DND-41 (cell line): ENCODE data around the gene RAB30.

Source experiments
- ATAC-seq: fragments of 200-7000 bp; cut with Tn5 transposase; 3 replicates; pipeline ENCODE4 v1.9.1; 2021; ENCODE audit warnings: low read depth; ENCODE audit not compliant: insufficient read depth
- DNase-seq: peaks from one replicate; pipeline ENCODE4 v3.0.0-alpha.2; 2020
- H2AFZ ChIP-seq: 2 replicates; pipeline ENCODE4 v1.6.0; 2012; ENCODE audit warnings: low read depth, low read length
- H3K27ac ChIP-seq: 2 replicates; pipeline ENCODE4 v1.5.1; 2012; ENCODE audit warnings: low read length, inconsistent platforms
- H3K27me3 ChIP-seq: fragments of 200-600 bp; sonication (generic); 2 replicates; pipeline ENCODE4 v1.6.0; 2012; ENCODE audit warnings: low read length, mild to moderate bottlenecking, inconsistent platforms; ENCODE audit not compliant: insufficient read depth, poor library complexity
- H3K36me3 ChIP-seq: 2 replicates; pipeline ENCODE4 v1.5.1; 2012; ENCODE audit warnings: low read length, inconsistent platforms; ENCODE audit not compliant: insufficient read depth
- H3K4me1 ChIP-seq: 2 replicates; pipeline ENCODE4 v1.5.1; 2012; ENCODE audit warnings: mild to moderate bottlenecking, low read length; ENCODE audit not compliant: insufficient read depth
- H3K4me2 ChIP-seq: 2 replicates; pipeline ENCODE4 v1.6.0; 2012; ENCODE audit warnings: mild to moderate bottlenecking, moderate library complexity, low read length, inconsistent platforms; ENCODE audit not compliant: insufficient read depth
- H3K4me3 ChIP-seq, 2 experiments: fragments of 200-600 bp in 1 of 2; shearing (Covaris generic) in 1 of 2; 2 replicates each; pipeline ENCODE4 v1.5.1; 2012 to 2016; ENCODE audit warnings: inconsistent platforms in 2 of 2, low read length in 2 of 2, mild to moderate bottlenecking in 2 of 2, low read depth in 1 of 2, moderate library complexity in 1 of 2
- H3K79me2 ChIP-seq: 2 replicates; pipeline ENCODE4 v1.6.0; 2012; ENCODE audit warnings: low read length, inconsistent platforms; ENCODE audit not compliant: insufficient read depth
- H3K9ac ChIP-seq: 2 replicates; pipeline ENCODE4 v1.6.0; 2012; ENCODE audit warnings: low read depth, mild to moderate bottlenecking, inconsistent platforms, low read length, moderate library complexity
- H3K9me3 ChIP-seq: 2 replicates; pipeline ENCODE4 v1.5.1; 2012; ENCODE audit warnings: low read length, moderate library complexity, mild to moderate bottlenecking, inconsistent platforms; ENCODE audit not compliant: insufficient read depth, severe bottlenecking
- H4K20me1 ChIP-seq: 2 replicates; pipeline ENCODE4 v1.6.0; 2012; ENCODE audit warnings: low read length; ENCODE audit not compliant: insufficient read depth
- EZH2 ChIP-seq: IDR thresholded peaks from 3 replicates; pipeline ENCODE4 v1.6.1; 2012; ENCODE audit warnings: borderline replicate concordance, low read depth, mild to moderate bottlenecking, moderate library complexity, low read length, inconsistent platforms; ENCODE audit not compliant: severe bottlenecking
- TF ChIP-seq, protein P1 (sequence below): IDR thresholded peaks from 2 replicates; pipeline ENCODE4 v1.5.1; 2012; ENCODE audit warnings: borderline replicate concordance, low read length, moderate library complexity, mild to moderate bottlenecking; ENCODE audit not compliant: poor library complexity, severe bottlenecking; ENCODE audit errors: extremely low read depth

RAB30 gene

DNA sequence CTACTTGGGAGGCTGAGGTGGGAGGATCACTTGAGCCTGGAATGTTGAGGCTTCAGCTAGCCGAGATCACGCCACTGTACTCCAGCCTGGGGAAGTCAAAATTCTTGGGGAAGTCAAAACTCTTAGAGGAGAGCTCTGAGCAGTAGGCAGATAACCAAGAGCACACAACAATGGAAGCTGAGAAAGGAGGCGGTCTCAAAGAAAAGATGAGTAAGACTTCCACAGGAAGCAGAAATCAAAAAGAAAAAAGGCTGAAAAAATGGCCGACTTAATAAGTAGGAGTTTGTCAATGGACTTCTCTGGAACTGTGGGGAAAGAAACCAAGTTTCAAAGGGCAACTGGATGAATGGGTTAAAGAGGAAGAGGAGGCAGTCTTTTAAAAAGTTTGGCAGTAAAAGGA, 32.1 kb downstream of the RAB30 start:
- Histone ChIP-seq H3K79me2 (no peaks in the 10 kb centered on the region), H3K4me1 (no peaks in the 10 kb centered on the region), H2AFZ (no peak overlapping the region), H4K20me1 (no peaks in the 10 kb centered on the region), H3K36me3 (no peaks in the 10 kb centered on the region), H3K27ac (no peak overlapping the region), H3K9me3 (no peaks in the 10 kb centered on the region), H3K9ac (no peak overlapping the region), H3K4me2 (no peak overlapping the region), H3K4me3 (no peak overlapping the region), H3K27me3 (no peaks in the 10 kb centered on the region)
- ATAC-seq (no peak), DNase-seq (no peak)
- TF ChIP-seq, protein P1, sequence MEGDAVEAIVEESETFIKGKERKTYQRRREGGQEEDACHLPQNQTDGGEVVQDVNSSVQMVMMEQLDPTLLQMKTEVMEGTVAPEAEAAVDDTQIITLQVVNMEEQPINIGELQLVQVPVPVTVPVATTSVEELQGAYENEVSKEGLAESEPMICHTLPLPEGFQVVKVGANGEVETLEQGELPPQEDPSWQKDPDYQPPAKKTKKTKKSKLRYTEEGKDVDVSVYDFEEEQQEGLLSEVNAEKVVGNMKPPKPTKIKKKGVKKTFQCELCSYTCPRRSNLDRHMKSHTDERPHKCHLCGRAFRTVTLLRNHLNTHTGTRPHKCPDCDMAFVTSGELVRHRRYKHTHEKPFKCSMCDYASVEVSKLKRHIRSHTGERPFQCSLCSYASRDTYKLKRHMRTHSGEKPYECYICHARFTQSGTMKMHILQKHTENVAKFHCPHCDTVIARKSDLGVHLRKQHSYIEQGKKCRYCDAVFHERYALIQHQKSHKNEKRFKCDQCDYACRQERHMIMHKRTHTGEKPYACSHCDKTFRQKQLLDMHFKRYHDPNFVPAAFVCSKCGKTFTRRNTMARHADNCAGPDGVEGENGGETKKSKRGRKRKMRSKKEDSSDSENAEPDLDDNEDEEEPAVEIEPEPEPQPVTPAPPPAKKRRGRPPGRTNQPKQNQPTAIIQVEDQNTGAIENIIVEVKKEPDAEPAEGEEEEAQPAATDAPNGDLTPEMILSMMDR, result no peak
- no peak for TF ChIP-seq EZH2

DNA sequence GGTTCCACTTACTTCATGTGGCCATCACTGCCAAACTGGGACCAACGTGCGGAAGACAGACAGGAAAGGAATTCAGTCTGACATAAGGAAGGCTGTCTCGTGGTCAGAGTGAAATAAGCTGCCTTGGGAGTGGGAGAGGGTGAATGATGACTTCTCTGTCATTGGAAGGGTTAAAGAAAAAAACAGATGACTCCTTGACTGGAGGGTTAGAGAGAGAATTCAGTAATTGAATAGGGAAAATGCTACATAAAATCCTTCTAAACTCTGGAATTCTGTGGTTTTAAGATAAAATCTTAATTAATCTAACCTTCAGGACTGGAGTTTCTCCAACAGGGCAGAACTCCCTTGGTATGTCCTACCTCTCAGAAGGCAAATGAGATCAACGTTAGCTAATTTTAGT, 33.8 kb downstream of the RAB30 start:
- Histone ChIP-seq H4K20me1 (no peaks in the 10 kb centered on the region), H3K4me1 (no peaks in the 10 kb centered on the region), H3K27ac (no peak overlapping the region), H3K36me3 (no peaks in the 10 kb centered on the region), H3K4me3 (no peak overlapping the region), H2AFZ (no peak overlapping the region), H3K9me3 (no peaks in the 10 kb centered on the region), H3K79me2 (no peaks in the 10 kb centered on the region), H3K4me2 (no peak overlapping the region), H3K9ac (no peak overlapping the region), H3K27me3 (no peaks in the 10 kb centered on the region)
- no peak for DNase-seq
- ATAC-seq, result no peak
- no peak for TF ChIP-seq EZH2
- TF ChIP-seq, protein P1, result no peak

DNA sequence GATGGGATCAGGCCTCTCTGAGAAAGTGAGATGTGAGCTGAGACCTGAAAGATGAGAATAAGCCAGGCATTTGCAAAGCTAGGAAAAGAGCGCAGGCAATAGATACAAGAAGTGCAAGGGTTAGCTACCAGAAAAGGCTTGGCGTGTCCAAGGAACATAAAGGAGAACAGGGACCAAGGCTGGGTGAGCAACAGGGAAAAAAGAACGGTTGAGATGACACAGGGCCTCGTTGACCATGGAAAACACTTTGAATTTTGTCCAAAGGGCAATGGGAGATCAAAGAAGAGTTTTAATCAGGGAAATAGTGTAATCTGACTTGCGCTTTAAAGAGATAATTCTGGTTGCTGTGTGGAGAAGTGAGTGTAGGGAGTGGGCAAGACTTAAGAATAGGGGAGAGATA, 35.0 kb downstream of the RAB30 start:
- TF ChIP-seq EZH2, result no peak
- TF ChIP-seq, protein P1, result no peak
- Histone ChIP-seq H4K20me1 (no peaks in the 10 kb centered on the region), H2AFZ (no peak overlapping the region), H3K4me1 (no peaks in the 10 kb centered on the region), H3K9me3 (no peaks in the 10 kb centered on the region), H3K36me3 (no peaks in the 10 kb centered on the region), H3K9ac (no peak overlapping the region), H3K79me2 (no peaks in the 10 kb centered on the region), H3K27me3 (no peaks in the 10 kb centered on the region), H3K4me2 (no peak overlapping the region), H3K27ac (no peak overlapping the region), H3K4me3 (no peak overlapping the region)
- DNase-seq (no peak), ATAC-seq (no peak)
